Smooth muscle cell (in vitro differentiated cells): Measurements from ENCODE around the gene GPR18. TPM values are rescaled to one million over a fixed set of nuclear protein-coding genes. Genes with fewer than 3 reads are reported as not detected.

Experiments
- DNase-seq: peaks from one replicate; lab custom pipeline; 2025; ENCODE audit not compliant: unreplicated experiment; lab: John Stamatoyannopoulos, UW
- H2AFZ ChIP-seq: fragments of 200-600 bp; sonication (generic); 2 replicates; pipeline ENCODE4 v1.6.0; 2016; ENCODE audit warnings: antibody characterized with exemption, low read depth, mild to moderate bottlenecking
- H3F3A ChIP-seq: fragments of 200-600 bp; sonication (generic); 2 replicates; pipeline ENCODE4 v1.6.0; 2017; ENCODE audit warnings: antibody characterized with exemption, low read depth
- H3K27ac ChIP-seq: fragments of 200-600 bp; sonication (generic); 2 replicates; pipeline ENCODE4 v1.5.1; 2016; ENCODE audit warnings: low read depth, mild to moderate bottlenecking
- H3K27me3 ChIP-seq: fragments of 200-600 bp; sonication (generic); 2 replicates; pipeline ENCODE4 v1.6.1; 2016; ENCODE audit warnings: low read depth, mild to moderate bottlenecking
- H3K36me3 ChIP-seq: fragments of 200-600 bp; sonication (generic); 2 replicates; pipeline ENCODE4 v1.5.1; 2016; ENCODE audit warnings: low read depth
- H3K4me1 ChIP-seq: fragments of 200-600 bp; sonication (generic); 2 replicates; pipeline ENCODE4 v1.5.1; 2016; ENCODE audit warnings: low read depth
- H3K4me2 ChIP-seq: fragments of 200-600 bp; sonication (generic); 2 replicates; pipeline ENCODE4 v1.6.0; 2016; ENCODE audit warnings: mild to moderate bottlenecking
- H3K4me3 ChIP-seq: fragments of 200-600 bp; sonication (generic); 2 replicates; pipeline ENCODE4 v1.5.1; 2016; ENCODE audit warnings: mild to moderate bottlenecking
- H3K79me2 ChIP-seq: fragments of 200-600 bp; sonication (generic); 2 replicates; pipeline ENCODE4 v1.6.0; 2016; ENCODE audit warnings: low read depth, mild to moderate bottlenecking
- H3K9ac ChIP-seq: fragments of 200-600 bp; sonication (generic); 2 replicates; pipeline ENCODE4 v1.6.0; 2016; ENCODE audit warnings: low read depth
- H3K9me3 ChIP-seq: fragments of 200-600 bp; sonication (generic); replicated peaks from 2 replicates; pipeline ENCODE4 v1.5.1; 2016; ENCODE audit warnings: low read depth
- H4K20me1 ChIP-seq: fragments of 200-600 bp; sonication (generic); 2 replicates; pipeline ENCODE4 v1.6.0; 2016; ENCODE audit warnings: low read depth
- WGBS: methylation state at CpG from one replicate; pipeline ENCODE4 v1.1.7; 2016; ENCODE audit warnings: low lambda C conversion rate; 5-methylcytosine and 5-hydroxymethylcytosine counted together
- polyA plus RNA-seq: library from polyadenylated mRNA; unstranded; fragments of >200 nt; fragmentation: Nextera tagmentation; extraction: Ambion mirVana; gene quantifications from 2 replicates; pipeline ENCODE4 v1.2.1, GENCODE V29; 2016
- total RNA-seq: library from RNA; depleted of rRNA; stranded (reverse); fragments of >200 nt; gene quantifications from 2 replicates; pipeline ENCODE4 v1.2.3, GENCODE V29; 2014
- TF ChIP-seq, protein P1 (sequence below): fragments of 200-600 bp; sonication (generic); IDR thresholded peaks from 2 replicates; pipeline ENCODE4 v1.5.1; 2017; ENCODE audit warnings: borderline replicate concordance, mild to moderate bottlenecking, antibody characterized with exemption; ENCODE audit not compliant: insufficient read depth, poor library complexity, severe bottlenecking

GPR18 gene
- total and polyA plus RNA-seq, 2 experiments from 2014 or later = not detected

DNA sequence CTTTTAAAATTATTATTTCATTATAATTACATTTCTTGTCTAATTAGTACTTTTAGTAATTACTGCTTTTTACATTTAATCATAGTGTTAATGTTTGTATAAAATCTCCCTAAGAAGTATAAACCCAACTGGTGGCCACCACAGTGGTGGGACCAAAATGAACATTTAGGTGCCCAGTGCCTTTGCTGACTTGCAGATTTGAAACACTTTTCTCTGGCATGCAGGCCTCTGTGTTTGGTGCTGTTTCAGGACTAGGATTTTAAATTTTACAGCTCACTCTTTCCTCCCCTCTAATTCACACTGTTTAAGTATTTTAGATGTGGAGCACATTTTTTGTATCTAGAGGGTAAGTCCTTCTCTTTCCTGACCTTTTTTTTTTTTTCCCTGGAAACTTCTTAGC lies 40.1 kb downstream of the GPR18 start:
- TF ChIP-seq, protein P1, sequence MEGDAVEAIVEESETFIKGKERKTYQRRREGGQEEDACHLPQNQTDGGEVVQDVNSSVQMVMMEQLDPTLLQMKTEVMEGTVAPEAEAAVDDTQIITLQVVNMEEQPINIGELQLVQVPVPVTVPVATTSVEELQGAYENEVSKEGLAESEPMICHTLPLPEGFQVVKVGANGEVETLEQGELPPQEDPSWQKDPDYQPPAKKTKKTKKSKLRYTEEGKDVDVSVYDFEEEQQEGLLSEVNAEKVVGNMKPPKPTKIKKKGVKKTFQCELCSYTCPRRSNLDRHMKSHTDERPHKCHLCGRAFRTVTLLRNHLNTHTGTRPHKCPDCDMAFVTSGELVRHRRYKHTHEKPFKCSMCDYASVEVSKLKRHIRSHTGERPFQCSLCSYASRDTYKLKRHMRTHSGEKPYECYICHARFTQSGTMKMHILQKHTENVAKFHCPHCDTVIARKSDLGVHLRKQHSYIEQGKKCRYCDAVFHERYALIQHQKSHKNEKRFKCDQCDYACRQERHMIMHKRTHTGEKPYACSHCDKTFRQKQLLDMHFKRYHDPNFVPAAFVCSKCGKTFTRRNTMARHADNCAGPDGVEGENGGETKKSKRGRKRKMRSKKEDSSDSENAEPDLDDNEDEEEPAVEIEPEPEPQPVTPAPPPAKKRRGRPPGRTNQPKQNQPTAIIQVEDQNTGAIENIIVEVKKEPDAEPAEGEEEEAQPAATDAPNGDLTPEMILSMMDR = no peak
- Histone ChIP-seq H4K20me1 (peaks cover 95% of the 10 kb centered on the region), H3K9me3 (no peaks in the 10 kb centered on the region), H2AFZ (no peak overlapping the region), H3K79me2 (peaks cover 91% of the 10 kb centered on the region), H3K4me3 (no peak overlapping the region), H3K4me2 (no peak overlapping the region), H3K27me3 (no peaks in the 10 kb centered on the region), H3K9ac (no peak overlapping the region), H3K36me3 (no peaks in the 10 kb centered on the region), H3K4me1 (no peaks in the 10 kb centered on the region), H3K27ac (no peak overlapping the region), H3F3A (no peaks in the 10 kb centered on the region)
- no peak for DNase-seq

DNA sequence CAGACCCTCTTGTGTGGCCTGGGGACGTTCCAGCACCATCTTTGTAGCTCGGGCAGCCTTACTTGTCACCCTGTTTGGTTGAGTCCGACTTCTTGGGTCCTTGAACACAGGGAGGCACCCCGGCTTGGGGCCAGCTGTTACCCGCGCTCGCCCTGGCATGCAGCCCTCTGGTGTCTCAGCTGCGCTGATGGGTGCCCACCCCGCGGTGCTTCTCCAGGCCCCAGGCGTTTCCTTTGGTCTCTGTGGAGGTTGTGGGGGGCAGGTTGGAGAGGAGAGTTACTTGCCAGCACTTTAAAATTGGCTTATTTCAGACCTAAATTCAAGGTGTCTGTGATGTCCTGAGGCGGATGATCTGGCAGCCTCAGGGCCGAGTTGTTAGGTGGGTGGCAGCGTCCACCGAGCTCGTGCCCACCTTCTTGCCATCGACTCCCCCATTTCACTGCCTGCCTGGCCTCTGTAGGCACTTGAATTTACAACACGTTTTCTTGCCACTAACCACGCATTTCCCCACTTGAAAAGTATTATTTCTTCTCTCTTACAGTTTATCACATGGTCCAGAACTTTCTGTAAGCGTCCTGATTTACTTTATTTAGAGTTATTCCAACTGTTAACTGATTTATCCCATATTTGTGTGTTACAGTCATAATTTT lies 40.6 kb downstream of the GPR18 start:
- Histone ChIP-seq H3K27ac (no peak overlapping the region), H3K4me1 (no peaks in the 10 kb centered on the region), H3K79me2 (peaks cover 92% of the 10 kb centered on the region), H3K4me2 (no peak overlapping the region), H3K9me3 (no peaks in the 10 kb centered on the region), H3K27me3 (no peaks in the 10 kb centered on the region), H4K20me1 (peaks cover 98% of the 10 kb centered on the region), H3K36me3 (no peaks in the 10 kb centered on the region), H3F3A (no peaks in the 10 kb centered on the region), H2AFZ (no peak overlapping the region), H3K4me3 (no peak overlapping the region), H3K9ac (no peak overlapping the region)
- TF ChIP-seq, protein P1 = no peak
- DNase-seq = no peak
- 91% methylated on average over 20 of the region's 20 CpGs for WGBS

DNA sequence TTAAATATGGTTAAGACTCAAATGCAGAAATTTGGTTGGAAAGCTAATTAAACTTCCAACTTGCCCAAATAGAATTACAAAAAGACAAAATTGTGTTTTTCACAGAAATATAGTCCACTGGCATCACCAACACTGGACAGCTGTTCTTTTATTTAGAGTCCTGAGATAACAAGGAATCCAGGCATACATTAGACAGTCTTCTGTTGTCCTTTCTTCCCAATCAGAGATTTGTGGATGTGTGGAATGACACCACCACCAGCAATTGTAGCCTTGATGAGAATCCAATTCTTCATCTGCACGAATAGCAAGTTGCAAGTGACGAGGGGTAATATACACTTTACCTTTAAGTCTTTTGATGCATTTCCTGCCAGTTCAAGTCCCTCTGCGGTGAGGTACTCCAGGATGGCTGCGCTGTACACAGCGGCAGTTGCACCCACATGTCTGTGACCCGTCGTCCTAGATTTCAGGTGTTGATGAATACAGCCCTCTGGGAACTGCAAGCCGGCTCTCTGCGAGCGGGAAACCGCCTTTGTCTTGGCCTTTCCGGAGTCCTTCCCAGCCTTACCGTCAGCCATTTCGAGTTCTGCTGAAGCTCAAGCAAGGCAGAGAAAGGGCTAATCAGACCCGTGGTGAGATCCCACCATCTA lies 42.9 kb downstream of the GPR18 start:
- Histone ChIP-seq H4K20me1 (peaks cover 100% of the 10 kb centered on the region), H3K36me3 (no peaks in the 10 kb centered on the region), H3K79me2 (peaks cover 91% of the 10 kb centered on the region)

More for the DNA sequence above, 42.9 kb downstream of the GPR18 start:
- Histone ChIP-seq H3K9me3 (no peaks in the 10 kb centered on the region), H3K4me3 (no peak overlapping the region), H3K4me1 (no peaks in the 10 kb centered on the region), H2AFZ (no peak overlapping the region), H3K27me3 (no peaks in the 10 kb centered on the region), H3K4me2 (no peak overlapping the region), H3K27ac (no peak overlapping the region), H3F3A (no peaks in the 10 kb centered on the region), H3K9ac (no peak overlapping the region)
- WGBS = 95% methylated on average over 15 of the region's 15 CpGs
- TF ChIP-seq, protein P1 = no peak
- DNase-seq = no peak
